Neural crest cell (in vitro differentiated cells): ENCODE results near the gene CACNA1H. TPM values are rescaled to one million over a fixed set of nuclear protein-coding genes. Genes with fewer than 3 reads are reported as not detected.
A peak's percentile ranks its signal among the peaks of the same experiment; 100 is the strongest.

ENCODE experiments used
- DNase-seq: peaks from one replicate; pipeline ENCODE4 v3.0.0; 2021; ENCODE audit warnings: low read depth, mixed read lengths, low spot score
- H3K27ac Mint-ChIP-seq: one replicate; pipeline ENCODE4 v1.8.0; 2021; ENCODE audit warnings: mild to moderate bottlenecking, mixed read lengths; ENCODE audit not compliant: unreplicated experiment
- H3K27me3 Mint-ChIP-seq: 2 replicates; pipeline ENCODE4 v1.8.0; 2021; ENCODE audit warnings: low read depth, mild to moderate bottlenecking, mixed read lengths
- H3K36me3 Mint-ChIP-seq: 2 replicates; pipeline ENCODE4 v1.8.0; 2021; ENCODE audit warnings: low read depth, mild to moderate bottlenecking, mixed read lengths
- H3K4me1 Mint-ChIP-seq: 2 replicates; pipeline ENCODE4 v1.8.0; 2021; ENCODE audit warnings: mixed read lengths
- H3K4me3 Mint-ChIP-seq: one replicate; pipeline ENCODE4 v1.8.0; 2021; ENCODE audit warnings: mild to moderate bottlenecking, mixed read lengths
- H3K9me3 Mint-ChIP-seq: 2 replicates; pipeline ENCODE4 v1.8.0; 2021; ENCODE audit warnings: mixed read lengths
- CTCF ChIP-seq: fragments of 200-600 bp; sonication (generic); conservative IDR thresholded peaks from 2 replicates; pipeline ENCODE4 v1.5.0; 2021; ENCODE audit warnings: antibody characterized with exemption, mild to moderate bottlenecking
- total RNA-seq: library from RNA; stranded (reverse); gene quantifications from 2 replicates; pipeline ENCODE4 v1.2.1, GENCODE V29; 2021

CACNA1H gene
- total RNA-seq, 1 donor from 2014 or later: 10.7 TPM

- H3K4me3 Mint-ChIP-seq: no peak overlapping the region
- no peak for TF ChIP-seq CTCF
- H3K36me3 Mint-ChIP-seq: no peaks in the 10 kb centered on the region
- H3K27me3 Mint-ChIP-seq: no peaks in the 10 kb centered on the region
- H3K9me3 Mint-ChIP-seq: no peaks in the 10 kb centered on the region
- H3K27ac Mint-ChIP-seq: no peak overlapping the region
- peaks cover 2% of the 10 kb centered on the region for H3K4me1 Mint-ChIP-seq
- no peak for DNase-seq
Measured at GRCh38 chr16:1164975-1165374, 12.1 kb downstream of the CACNA1H start.

GRCh38 chr16:1165511-1165910 lies 12.6 kb downstream of the CACNA1H start:
- H3K27me3 Mint-ChIP-seq: no peaks in the 10 kb centered on the region
- H3K9me3 Mint-ChIP-seq: no peaks in the 10 kb centered on the region
- TF ChIP-seq CTCF: no peak
- H3K36me3 Mint-ChIP-seq: no peaks in the 10 kb centered on the region
- H3K27ac Mint-ChIP-seq: no peak overlapping the region
- H3K4me1 Mint-ChIP-seq: no peaks in the 10 kb centered on the region
- DNase-seq: no peak
- H3K4me3 Mint-ChIP-seq: no peak overlapping the region

- no peak overlapping the region for H3K27ac Mint-ChIP-seq
Measured at GRCh38 chr16:1167276-1168107, 14.6 kb downstream of the CACNA1H start.

GRCh38 chr16:1168837-1169236 lies 15.9 kb downstream of the CACNA1H start:
- Mint-ChIP-seq H3K36me3 (no peaks in the 10 kb centered on the region), H3K27ac (no peak overlapping the region), H3K9me3 (no peaks in the 10 kb centered on the region), H3K4me3 (no peak overlapping the region), H3K4me1 (no peaks in the 10 kb centered on the region), H3K27me3 (no peaks in the 10 kb centered on the region)
- no peak for TF ChIP-seq CTCF
- DNase-seq: no peak

More at GRCh38 chr16:1167276-1168107, 14.6 kb downstream of the CACNA1H start:
- Mint-ChIP-seq H3K9me3 (no peaks in the 10 kb centered on the region), H3K4me3 (no peak overlapping the region), H3K4me1 (no peaks in the 10 kb centered on the region), H3K27me3 (no peaks in the 10 kb centered on the region), H3K36me3 (no peaks in the 10 kb centered on the region)
- DNase-seq: peak; percentile 40
- no peak for TF ChIP-seq CTCF

GRCh38 chr16:1169285-1170075 lies 16.6 kb downstream of the CACNA1H start:
- TF ChIP-seq CTCF: no peak
- Mint-ChIP-seq H3K27me3 (no peaks in the 10 kb centered on the region), H3K27ac (no peak overlapping the region), H3K4me1 (no peaks in the 10 kb centered on the region), H3K9me3 (no peaks in the 10 kb centered on the region), H3K4me3 (no peak overlapping the region), H3K36me3 (no peaks in the 10 kb centered on the region)
- no peak for DNase-seq
